Measurements from ENCODE around the gene IFT88. TPM values are rescaled to one million over a fixed set of nuclear protein-coding genes. Genes with fewer than 3 reads are reported as not detected.

Gene IFT88
- total RNA-seq, 1 donor, result 21.1 TPM

- peak; percentile 75 for DNase-seq (ENCODE audit: low read depth)
- no peak for TF ChIP-seq CTCF (IDR thresholded peaks at IDR 0.05; ENCODE audit: insufficient read depth, low read length)
- H3K4me3 ChIP-seq (ENCODE audit: low read depth, low read length), result no peak overlapping the region
Measured at GRCh38 chr13:20616059-20616797, 49.3 kb downstream of the IFT88 start.

- no peak for DNase-seq (ENCODE audit: low read depth)
- TF ChIP-seq CTCF (IDR thresholded peaks at IDR 0.05; ENCODE audit: insufficient read depth, low read length), result no peak
- no peak overlapping the region for H3K4me3 ChIP-seq (ENCODE audit: low read depth, low read length)
Measured at GRCh38 chr13:20623000-20623399, 56.0 kb downstream of the IFT88 start.

- DNase-seq (ENCODE audit: low read depth), result no peak
- TF ChIP-seq CTCF (IDR thresholded peaks at IDR 0.05; ENCODE audit: insufficient read depth, low read length), result no peak
Measured at GRCh38 chr13:20624213-20624612, 57.3 kb downstream of the IFT88 start.

DNA sequence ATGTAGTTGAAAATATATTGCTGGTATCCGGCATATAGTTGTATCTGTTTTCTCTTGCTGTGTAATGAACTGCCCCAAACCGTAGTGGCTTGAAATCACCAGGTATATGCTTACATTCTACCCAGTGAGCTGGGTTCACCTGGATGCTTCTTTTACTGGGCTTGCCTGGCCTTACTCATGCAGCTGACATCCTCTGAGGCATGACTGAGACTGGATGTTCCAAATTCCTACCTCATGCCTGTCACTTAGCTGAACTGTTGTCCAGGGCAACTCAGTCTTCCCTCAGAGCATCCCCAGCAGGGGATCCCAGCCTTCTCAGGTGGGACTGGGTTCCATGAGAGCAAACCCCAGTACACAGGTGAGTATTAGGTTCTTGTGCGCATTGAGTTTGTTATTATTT, 66.8 kb downstream of the IFT88 start:
- H3K4me3 ChIP-seq (ENCODE audit: low read depth, low read length), result no peak overlapping the region
- no peak for TF ChIP-seq CTCF (IDR thresholded peaks at IDR 0.05; ENCODE audit: insufficient read depth, low read length)
- no peak for DNase-seq (ENCODE audit: low read depth)

More at GRCh38 chr13:20624213-20624612, 57.3 kb downstream of the IFT88 start:
- no peak overlapping the region for H3K4me3 ChIP-seq (ENCODE audit: low read depth, low read length)

DNA sequence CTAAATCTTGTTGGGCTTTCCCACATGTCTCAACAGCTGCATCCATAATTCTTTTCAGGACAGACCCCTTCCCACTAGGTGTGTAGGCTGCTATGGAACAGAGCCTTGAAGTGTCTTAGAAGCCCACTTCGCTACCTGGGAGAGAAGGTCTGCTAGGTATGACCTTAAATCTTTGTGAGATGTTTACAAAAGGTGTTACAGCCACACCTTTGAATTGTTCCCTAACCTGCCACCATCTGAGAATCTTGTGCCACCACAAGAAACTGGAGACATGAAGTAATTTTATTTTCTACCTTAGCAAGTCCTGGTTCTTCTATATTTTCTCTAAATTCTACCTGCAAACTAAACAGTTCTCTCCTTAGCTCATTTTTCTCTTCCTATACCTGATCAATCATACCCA, 69.1 kb downstream of the IFT88 start:
- no peak for DNase-seq (ENCODE audit: low read depth)

GRCh38 chr13:20637811-20638210, 70.9 kb downstream of the IFT88 start:
- TF ChIP-seq CTCF (IDR thresholded peaks at IDR 0.05; ENCODE audit: insufficient read depth, low read length), result no peak
- no peak for DNase-seq (ENCODE audit: low read depth)
- H3K4me3 ChIP-seq (ENCODE audit: low read depth, low read length), result no peak overlapping the region

More for the DNA sequence above, 69.1 kb downstream of the IFT88 start:
- no peak for TF ChIP-seq CTCF (IDR thresholded peaks at IDR 0.05; ENCODE audit: insufficient read depth, low read length)
- no peak overlapping the region for H3K4me3 ChIP-seq (ENCODE audit: low read depth, low read length)

DNA sequence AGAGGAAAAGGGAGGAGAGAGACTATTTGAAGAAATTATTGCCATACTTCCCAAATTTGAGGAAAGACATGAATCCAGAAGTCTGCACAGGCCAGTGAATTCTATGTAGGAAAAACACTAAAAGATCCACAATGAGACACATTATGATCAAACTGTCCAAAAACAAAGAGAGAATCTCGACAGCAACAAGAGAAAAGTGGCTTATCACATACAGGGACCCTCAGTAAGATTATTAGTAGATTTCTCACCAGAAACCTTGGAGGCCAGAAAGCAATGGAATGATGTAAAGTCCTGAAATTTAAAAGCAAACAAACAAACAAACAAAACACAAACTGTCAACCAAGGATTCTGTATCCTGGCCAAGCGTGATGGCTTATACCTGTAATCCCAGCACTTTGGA, 80.8 kb downstream of the IFT88 start:
- TF ChIP-seq CTCF (IDR thresholded peaks at IDR 0.05; ENCODE audit: insufficient read depth, low read length), result no peak
- H3K4me3 ChIP-seq (ENCODE audit: low read depth, low read length), result no peak overlapping the region
- no peak for DNase-seq (ENCODE audit: low read depth)
